Measurements from ENCODE around the gene CHRM1. TPM values are rescaled to one million over a fixed set of nuclear protein-coding genes. Genes with fewer than 3 reads are reported as not detected.
"Not testable (repeated sequence)": the region's sequence is repeated elsewhere in the genome, so short reads cannot be mapped to it uniquely, and the experiment has no call there.

Gene CHRM1
- total RNA-seq, 2 experiments from 2014 or later, result not detected

DNA sequence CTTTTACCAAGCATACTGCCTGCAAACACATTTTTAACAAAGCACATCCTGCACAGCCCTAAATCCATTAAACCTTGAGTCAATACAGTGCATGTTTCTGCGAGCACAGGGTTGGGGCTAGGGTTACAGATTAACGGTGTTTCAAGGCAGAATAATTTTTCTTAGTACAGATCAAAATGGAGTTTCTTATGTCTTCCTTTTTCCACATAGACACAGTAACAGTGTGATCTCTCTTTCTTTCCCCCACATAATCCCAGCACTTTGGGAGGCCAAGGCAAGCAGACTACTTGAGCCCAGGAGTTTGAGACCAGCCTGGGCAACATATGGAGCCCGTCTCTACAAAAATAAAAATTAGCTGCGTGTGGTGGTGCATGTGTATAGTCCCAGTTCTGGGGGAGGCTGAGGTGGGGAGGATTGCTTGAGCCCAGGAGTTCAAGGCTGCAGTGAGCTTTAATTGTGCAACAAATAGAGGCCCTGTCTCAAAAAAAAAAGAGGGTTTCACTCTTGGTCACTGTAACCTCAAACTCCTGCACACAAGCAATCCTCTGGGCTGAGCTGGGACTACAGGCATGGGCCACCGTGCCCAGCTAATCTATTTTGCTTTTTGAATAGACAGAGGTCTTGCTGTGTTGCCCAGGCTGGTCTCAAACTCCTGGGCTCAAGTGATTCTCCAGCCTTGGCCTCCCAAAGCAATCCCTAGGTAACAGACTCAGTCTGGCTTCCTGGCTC is 60.2 kb downstream of the CHRM1 start:
- no peak for DNase-seq
- peaks cover 1% of the 10 kb centered on the region for H3K36me3 Mint-ChIP-seq (ENCODE audit: low read depth)
- no peak overlapping the region for H3K27ac Mint-ChIP-seq
- TF ChIP-seq, protein P1, sequence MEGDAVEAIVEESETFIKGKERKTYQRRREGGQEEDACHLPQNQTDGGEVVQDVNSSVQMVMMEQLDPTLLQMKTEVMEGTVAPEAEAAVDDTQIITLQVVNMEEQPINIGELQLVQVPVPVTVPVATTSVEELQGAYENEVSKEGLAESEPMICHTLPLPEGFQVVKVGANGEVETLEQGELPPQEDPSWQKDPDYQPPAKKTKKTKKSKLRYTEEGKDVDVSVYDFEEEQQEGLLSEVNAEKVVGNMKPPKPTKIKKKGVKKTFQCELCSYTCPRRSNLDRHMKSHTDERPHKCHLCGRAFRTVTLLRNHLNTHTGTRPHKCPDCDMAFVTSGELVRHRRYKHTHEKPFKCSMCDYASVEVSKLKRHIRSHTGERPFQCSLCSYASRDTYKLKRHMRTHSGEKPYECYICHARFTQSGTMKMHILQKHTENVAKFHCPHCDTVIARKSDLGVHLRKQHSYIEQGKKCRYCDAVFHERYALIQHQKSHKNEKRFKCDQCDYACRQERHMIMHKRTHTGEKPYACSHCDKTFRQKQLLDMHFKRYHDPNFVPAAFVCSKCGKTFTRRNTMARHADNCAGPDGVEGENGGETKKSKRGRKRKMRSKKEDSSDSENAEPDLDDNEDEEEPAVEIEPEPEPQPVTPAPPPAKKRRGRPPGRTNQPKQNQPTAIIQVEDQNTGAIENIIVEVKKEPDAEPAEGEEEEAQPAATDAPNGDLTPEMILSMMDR (IDR thresholded peaks at IDR 0.05), result no peak
- peaks cover 18% of the 10 kb centered on the region for H3K4me1 Mint-ChIP-seq (ENCODE audit: low read depth)
- Histone ChIP-seq H3K9me3 (ENCODE audit: control insufficient read depth in 1 of 2, insufficient read depth in 1 of 2, low read length in 2 of 2) (no peaks in the 10 kb centered on the region), H3K27me3 (ENCODE audit: control insufficient read depth in 1 of 2, insufficient read depth in 2 of 2, low read length in 2 of 2) (no peaks in the 10 kb centered on the region), H3K36me3 (ENCODE audit: insufficient read depth, low read length) (no peaks in the 10 kb centered on the region), H3K4me3 (ENCODE audit: low read length) (no peak overlapping the region), H3K4me1 (ENCODE audit: insufficient read depth, low read length) (peaks cover 18% of the 10 kb centered on the region), H3K27ac (ENCODE audit: low read depth in 1 of 2, low read length in 2 of 2) (no peak overlapping the region)
- H3K27me3 Mint-ChIP-seq, result no peaks in the 10 kb centered on the region
- H3K9me3 Mint-ChIP-seq, result no peaks in the 10 kb centered on the region
- no peak for ATAC-seq (ENCODE audit: poor library complexity)
- CTCF ChIA-PET, result interaction anchor here (5.2 kb wide), 1 partner anchor 74 kb away, joined by 49 read pairs; the partner anchor contains the start of gene TMEM179B
- POLR2A ChIA-PET, result interaction anchor here (2.0 to 3.3 kb wide), 2 partner anchors 21 to 74 kb away, joined by 12 to 27 read pairs; partner anchors contain the start of genes TMEM179B and WDR74
- intact Hi-C loops (cut with DNase I, micrococcal nuclease), result loop anchor here (5.0 to 10.0 kb wide), 6 partner anchors 264 to 479 kb away; partner anchors contain the start of gene TUT1 (in 1 of the 2)
- H3K4me3 Mint-ChIP-seq, result no peak overlapping the region

DNA sequence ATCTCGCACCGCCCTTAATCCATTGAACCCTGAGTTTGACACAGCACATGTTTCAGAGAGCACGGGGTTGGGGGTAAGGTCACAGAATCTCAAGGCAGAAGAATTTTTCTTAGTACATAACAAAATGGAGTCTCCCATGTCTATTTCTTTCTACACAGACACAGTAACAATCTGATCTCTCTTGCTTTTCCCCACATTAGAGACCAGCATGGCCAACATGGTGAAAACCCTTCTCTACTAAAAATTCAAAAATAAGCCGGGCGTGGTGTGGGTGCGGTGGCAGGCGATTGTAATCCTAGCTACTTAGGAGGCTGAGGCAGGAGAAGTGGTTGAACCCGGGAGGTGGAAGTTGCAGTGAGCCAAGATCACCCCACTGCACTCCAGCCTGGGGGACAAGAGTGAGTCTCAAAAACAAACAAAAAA is 61.9 kb downstream of the CHRM1 start:
- intact Hi-C loops (cut with DNase I, micrococcal nuclease), result loop anchor here in 1 of 2 experiments (5.0 kb wide), 1 partner anchor 152 kb away; the partner anchor contains the start of genes BSCL2 and GNG3
- ATAC-seq (ENCODE audit: poor library complexity); H3K9me3 ChIP-seq (ENCODE audit: control insufficient read depth in 1 of 2, insufficient read depth in 1 of 2, low read length in 2 of 2); POLR2A ChIA-PET; H3K9me3 Mint-ChIP-seq; H3K36me3 ChIP-seq (ENCODE audit: insufficient read depth, low read length); H3K27me3 Mint-ChIP-seq; H3K27me3 ChIP-seq (ENCODE audit: control insufficient read depth in 1 of 2, insufficient read depth in 2 of 2, low read length in 2 of 2); H3K4me3 Mint-ChIP-seq; H3K27ac ChIP-seq (ENCODE audit: low read depth in 1 of 2, low read length in 2 of 2); DNase-seq; H3K4me3 ChIP-seq (ENCODE audit: low read length); H3K27ac Mint-ChIP-seq; CTCF ChIA-PET: not testable (repeated sequence)
- peaks cover 18% of the 10 kb centered on the region for H3K36me3 Mint-ChIP-seq (ENCODE audit: low read depth)
- peaks cover 35% of the 10 kb centered on the region for H3K4me1 Mint-ChIP-seq (ENCODE audit: low read depth)
- H3K4me1 ChIP-seq (ENCODE audit: insufficient read depth, low read length), result peaks cover 22% of the 10 kb centered on the region

Other genes with a start within 250 kb of the CHRM1 start
- 1 to 10 TPM; 1.5 to 2.3 TPM for gene UQCC3, start 249.7 kb downstream of the CHRM1 start, total RNA-seq
- 10 to 100 TPM; 10.4 to 10.5 TPM for gene LBHD1, start 249.1 kb downstream of the CHRM1 start, total RNA-seq
- gene UBXN1, start 242.3 kb downstream of the CHRM1 start, total RNA-seq, result 100 to 1,000 TPM; 196 to 222 TPM
- gene LRRN4CL, start 231.8 kb downstream of the CHRM1 start, total RNA-seq, result not detected
- 10 to 100 TPM; 17.1 to 20.0 TPM for gene BSCL2, start 213.9 kb downstream of the CHRM1 start, total RNA-seq
- not detected for gene GNG3, start 213.7 kb downstream of the CHRM1 start, total RNA-seq
- gene HNRNPUL2, start 193.9 kb downstream of the CHRM1 start, total RNA-seq, result 10 to 100 TPM; 35.2 to 37.6 TPM
- gene TTC9C, start 192.9 kb downstream of the CHRM1 start, total RNA-seq, result 1 to 10 TPM; 5.2 to 7.0 TPM
- gene ZBTB3, start 167.2 kb downstream of the CHRM1 start, total RNA-seq, result 1 to 10 TPM; 2.3 to 3.5 TPM
- gene POLR2G, start 159.8 kb downstream of the CHRM1 start, total RNA-seq, result 10 to 100 TPM; 45.3 to 47.9 TPM
- gene TAF6L, start 150.0 kb downstream of the CHRM1 start, total RNA-seq, result 10 to 100 TPM; 11.5 to 11.8 TPM
- gene TMEM179B, start 134.0 kb downstream of the CHRM1 start, total RNA-seq, result 10 to 100 TPM; 34.7 to 37.4 TPM
- gene TMEM223, start 129.4 kb downstream of the CHRM1 start, total RNA-seq, result 1 to 10 TPM; 6.2 to 8.7 TPM
- gene NXF1, start 115.9 kb downstream of the CHRM1 start, total RNA-seq, result 100 to 1,000 TPM; 343 to 358 TPM
- 100 to 1,000 TPM in 1 of 2 experiments, 10 to 100 TPM in 1; 93.1 to 104 TPM for gene STX5, start 89.3 kb downstream of the CHRM1 start, total RNA-seq
- under 1 TPM in 1 of 2 experiments, not detected in 1; 0.59 TPM for gene TEX54, start 88.5 kb downstream of the CHRM1 start, total RNA-seq
- gene WDR74, start 81.8 kb downstream of the CHRM1 start, total RNA-seq, result 100 to 1,000 TPM; 289 to 297 TPM
- 100 to 1,000 TPM; 231 to 234 TPM for gene SLC3A2, start 40.5 kb downstream of the CHRM1 start, total RNA-seq
- gene SLC22A6, start 63.6 kb upstream of the CHRM1 start, total RNA-seq, result not detected
- not detected for gene SLC22A8, start 94.5 kb upstream of the CHRM1 start, total RNA-seq
- not detected for gene SLC22A24, start 222.9 kb upstream of the CHRM1 start, total RNA-seq

Measured in CD4-positive, alpha-beta T cell (primary cell).